GM18520 (cell line): ENCODE measurements around the gene GAPVD1.
"Not testable (repeated sequence)": the region's sequence is repeated elsewhere in the genome, so short reads cannot be mapped to it uniquely, and the experiment has no call there.

Experiments used
- ATAC-seq: cut with Tn5 transposase; IDR thresholded peaks from one replicate; pipeline ENCODE4 v1.9.1; 2021; ENCODE audit not compliant: unreplicated experiment

Gene GAPVD1

DNA sequence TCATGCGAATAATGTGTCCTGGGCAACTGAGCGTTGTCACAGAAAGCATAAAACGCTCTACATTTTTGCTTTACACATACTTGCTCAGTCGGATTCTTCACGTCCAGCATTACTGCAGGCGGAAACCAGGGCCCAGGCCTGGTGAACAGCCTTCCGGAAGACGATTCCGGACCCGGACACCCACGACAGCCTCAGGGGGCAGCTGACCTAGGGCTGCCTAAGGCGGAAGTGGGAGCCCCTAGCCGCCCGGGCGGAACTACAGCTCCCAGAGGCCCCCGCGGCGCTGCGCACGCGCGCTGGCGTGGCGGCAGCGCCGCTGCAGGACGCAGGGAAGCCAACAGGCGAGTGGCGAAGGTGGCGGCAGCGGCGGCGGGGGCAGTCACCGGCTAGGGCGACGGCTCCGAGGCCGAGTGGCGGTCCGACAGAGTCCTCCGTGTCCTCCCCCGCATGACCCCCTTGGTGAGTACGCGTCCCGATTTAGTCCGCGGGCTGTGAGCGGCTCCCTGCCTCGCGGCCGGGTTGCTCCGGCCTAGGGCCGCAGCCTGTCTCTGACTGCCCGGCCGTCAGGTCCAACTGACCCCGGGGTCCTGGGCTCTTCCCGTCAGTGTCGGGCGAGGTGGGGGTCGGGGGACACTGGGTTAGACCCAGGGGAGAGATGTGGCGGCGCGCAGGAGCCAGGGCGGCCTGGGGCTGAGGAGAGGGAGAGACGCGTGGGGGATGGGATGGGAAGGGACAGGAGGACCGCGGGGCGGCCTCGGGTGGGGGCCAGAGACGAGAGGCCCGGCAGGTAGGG, at the start of gene GAPVD1:
GAPVD1 (plus strand) TSS at position 326 of the 793 bp plus-strand sequence. CDS start 37,096 bp downstream, outside the sequence.
- peak; percentile 89 for ATAC-seq

- no peak for ATAC-seq
Observed at GRCh38 chr9:125214186-125214585, 47.4 kb upstream of the GAPVD1 start.

DNA sequence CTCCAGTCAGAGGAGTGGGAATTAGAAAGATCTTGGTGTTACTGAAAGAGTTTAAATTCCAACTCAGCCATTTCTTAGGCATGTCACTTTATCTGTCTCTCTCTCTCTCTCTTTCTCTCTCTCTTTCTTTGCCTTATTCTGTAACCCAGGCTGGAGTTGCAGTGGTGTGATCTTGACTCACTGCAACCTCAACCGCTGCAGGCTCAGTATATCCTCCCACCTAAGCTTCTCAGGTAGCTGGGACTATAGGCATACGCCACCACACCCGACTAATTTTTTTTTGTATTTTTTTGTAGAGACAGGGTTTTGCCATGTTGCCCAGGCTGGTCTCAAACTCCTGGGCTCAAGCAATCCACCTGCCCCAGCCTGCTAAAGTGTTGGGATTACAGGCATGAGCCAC, 43.0 kb upstream of the GAPVD1 start:
- ATAC-seq, result no peak

DNA sequence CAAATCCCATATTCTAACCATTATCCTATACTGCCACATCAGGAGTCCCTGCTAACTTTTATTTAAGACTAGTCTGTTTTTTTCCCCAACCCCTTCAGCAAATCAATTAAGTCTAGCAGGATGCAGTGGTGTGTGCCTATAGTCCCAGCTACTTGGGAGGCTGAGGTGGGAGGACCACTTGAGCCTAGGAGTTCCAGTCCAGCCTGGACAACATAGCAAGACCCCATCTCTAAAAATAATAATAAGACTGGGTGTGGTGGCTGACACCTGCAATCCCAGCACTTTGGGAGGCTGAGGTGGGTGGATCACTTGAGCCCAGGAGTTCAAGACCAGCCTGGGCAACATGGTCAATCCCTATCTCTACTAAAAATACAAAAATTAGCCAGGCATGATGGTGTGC, 36.8 kb upstream of the GAPVD1 start:
- not testable (repeated sequence) for ATAC-seq

- no peak for ATAC-seq
Observed at GRCh38 chr9:125227761-125228160, 33.9 kb upstream of the GAPVD1 start.

GRCh38 chr9:125233678-125234077, 27.9 kb upstream of the GAPVD1 start:
- ATAC-seq, result no peak

DNA sequence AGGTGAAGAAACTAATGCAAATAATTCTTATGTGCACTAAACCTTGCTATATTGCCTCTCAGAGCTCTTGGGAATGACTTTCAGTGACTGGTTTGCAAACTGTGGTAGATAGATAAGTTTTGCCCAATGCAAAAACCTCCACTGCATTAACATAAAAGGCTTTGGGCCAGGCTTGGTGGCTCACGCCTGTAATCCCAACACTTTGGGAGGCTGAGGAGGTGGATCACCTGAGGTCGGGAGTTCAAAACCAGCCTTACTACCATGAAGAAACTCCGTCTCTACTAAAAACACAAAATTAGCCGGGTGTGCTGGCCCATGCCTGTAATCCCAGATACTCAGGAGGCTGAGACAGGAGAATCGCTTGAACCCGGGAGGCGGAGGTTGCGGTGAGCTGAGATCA, 27.5 kb upstream of the GAPVD1 start:
- ATAC-seq, result not testable (repeated sequence)

- no peak for ATAC-seq
Observed at GRCh38 chr9:125235804-125236519, 25.7 kb upstream of the GAPVD1 start.

- ATAC-seq, result not testable (repeated sequence)
Observed at GRCh38 chr9:125236520-125237159, 25.0 kb upstream of the GAPVD1 start.

GRCh38 chr9:125238127-125238914, 23.3 kb upstream of the GAPVD1 start:
- no peak for ATAC-seq

- ATAC-seq, result no peak
Observed at GRCh38 chr9:125238915-125239446, 22.6 kb upstream of the GAPVD1 start.

DNA sequence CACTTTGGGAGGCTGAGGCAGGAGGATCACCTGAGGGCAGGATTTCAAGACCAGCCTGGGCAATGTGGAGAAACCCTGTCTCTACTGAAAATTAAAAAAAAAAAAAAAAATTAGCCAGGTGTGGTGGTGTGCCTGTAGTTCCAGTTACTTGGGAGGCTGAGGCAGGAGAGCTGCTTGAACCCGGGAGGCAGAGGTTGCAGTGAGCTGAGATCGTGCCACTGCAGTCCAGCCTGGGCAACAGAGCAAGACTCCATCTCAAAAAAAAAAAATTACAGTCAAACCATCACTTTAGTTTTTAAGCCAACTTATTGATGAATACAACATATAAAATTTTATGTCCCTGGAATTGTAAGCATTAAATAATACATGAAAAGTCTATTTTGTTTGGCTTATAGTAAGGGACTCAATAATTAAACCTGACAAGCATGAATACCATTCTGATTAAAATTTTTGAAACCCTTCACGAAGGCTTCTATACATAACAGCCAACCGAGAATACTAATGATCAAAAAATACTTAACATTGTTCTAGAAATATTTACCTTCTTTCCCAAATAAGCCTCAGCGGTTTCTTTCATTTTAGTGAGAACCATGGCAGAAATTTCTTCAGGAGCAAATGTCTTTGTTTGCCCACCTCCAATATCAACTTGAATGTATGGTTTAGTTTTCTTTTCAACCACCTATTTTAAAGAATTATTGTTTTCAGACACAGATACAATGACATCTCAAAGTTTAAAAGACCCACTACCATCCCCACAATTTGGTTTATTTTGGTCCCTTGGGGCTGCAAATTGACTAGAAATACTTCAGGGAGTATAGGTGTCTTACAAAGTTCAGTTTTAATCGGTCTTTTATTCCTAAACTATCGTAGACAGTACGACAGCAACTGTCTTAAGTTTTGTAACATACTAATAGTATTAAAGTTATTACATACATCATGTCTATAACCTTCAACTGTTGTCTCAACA, 21.7 kb upstream of the GAPVD1 start:
- no peak for ATAC-seq

DNA sequence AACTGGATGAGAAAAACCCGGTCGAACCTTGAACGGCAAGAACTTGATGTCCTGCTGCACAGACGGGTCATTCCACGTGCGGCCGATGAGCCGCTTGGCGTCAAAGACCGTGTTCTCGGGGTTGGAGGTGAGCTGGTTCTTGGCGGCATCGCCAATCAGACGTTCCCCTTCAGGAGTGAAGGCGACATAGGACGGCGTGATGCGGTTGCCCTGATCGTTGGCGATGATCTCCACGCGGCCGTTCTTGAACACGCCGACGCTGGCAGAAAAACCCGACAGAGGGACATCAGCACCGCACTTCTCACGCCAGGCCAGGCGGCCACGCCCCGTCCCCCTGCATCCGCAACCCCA, 21.0 kb upstream of the GAPVD1 start:
- ATAC-seq, result peak; percentile 1

GRCh38 chr9:125241000-125241862, 20.4 kb upstream of the GAPVD1 start, which contains the start of gene HSPA5:
Gene HSPA5, minus strand, starts transcription at chr9:125241343. Its CDS starts 217 bp downstream, at chr9:125241126.
- ATAC-seq, result peak; percentile 90

GRCh38 chr9:125241863-125242739, 19.5 kb upstream of the GAPVD1 start:
- peak; percentile 1 for ATAC-seq

DNA sequence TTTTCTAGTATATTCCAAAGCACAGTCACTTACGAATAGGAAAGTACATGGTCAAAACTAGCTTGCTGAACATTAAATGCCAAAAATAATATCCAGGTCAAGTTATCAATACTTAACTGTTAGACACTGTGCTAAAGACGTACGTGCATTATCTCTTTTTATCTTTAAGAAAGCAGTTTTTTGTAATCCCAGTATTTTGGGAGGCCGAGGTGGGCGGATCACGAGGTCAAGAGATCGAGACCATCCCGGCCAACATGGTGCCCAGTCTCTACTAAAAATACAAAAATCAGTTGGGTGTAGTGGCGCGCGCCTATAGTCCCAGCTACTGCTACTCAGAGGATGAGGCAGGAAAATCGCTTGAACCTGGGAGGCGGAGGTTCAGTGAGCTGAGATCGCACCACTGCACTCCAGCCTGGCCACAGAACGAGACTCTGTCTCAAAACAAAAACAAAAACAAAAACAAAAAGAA, 17.8 kb upstream of the GAPVD1 start:
- no peak for ATAC-seq

DNA sequence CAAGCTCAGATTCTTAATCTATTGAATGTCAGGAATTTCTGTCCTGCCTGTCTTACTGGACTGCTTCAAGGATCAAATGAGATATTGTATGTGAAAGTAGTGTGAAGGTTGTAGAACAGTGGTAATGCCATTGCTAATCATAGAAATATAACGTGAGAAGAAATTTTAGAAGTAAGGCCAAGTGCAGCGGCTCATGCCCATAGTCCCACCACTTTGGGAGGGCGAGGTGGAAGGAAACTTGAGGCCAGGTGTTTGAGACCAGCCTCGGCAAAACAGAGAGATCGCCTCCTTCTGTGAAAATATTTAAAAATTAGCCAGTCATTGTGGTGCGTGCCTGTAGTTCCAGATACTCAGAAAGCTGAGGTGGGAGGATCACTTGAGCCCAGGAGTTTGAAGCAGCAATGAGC, 15.4 kb upstream of the GAPVD1 start:
- no peak for ATAC-seq
